ENCODE data around the gene TEKT3.

The TEKT3 gene

GRCh38 chr17:15366026-15366425, 24.6 kb upstream of the TEKT3 start:
- Histone ChIP-seq H3K4me3 (ENCODE audit: low read depth, low read length) (no peak overlapping the region), H3K9me3 (ENCODE audit: control insufficient read depth, low read length) (no peaks in the 10 kb centered on the region), H3K4me1 (no peaks in the 10 kb centered on the region), H3K36me3 (ENCODE audit: control insufficient read depth, insufficient read depth, low read length) (no peaks in the 10 kb centered on the region), H3K27ac (no peak overlapping the region), H3K9ac (no peak overlapping the region), H3K4me2 (ENCODE audit: low read length) (no peak overlapping the region), H3K79me2 (no peaks in the 10 kb centered on the region), H3K27me3 (ENCODE audit: control insufficient read depth, insufficient read depth, low read length) (no peaks in the 10 kb centered on the region), H2AFZ (no peak overlapping the region)
- TF ChIP-seq, protein P1, sequence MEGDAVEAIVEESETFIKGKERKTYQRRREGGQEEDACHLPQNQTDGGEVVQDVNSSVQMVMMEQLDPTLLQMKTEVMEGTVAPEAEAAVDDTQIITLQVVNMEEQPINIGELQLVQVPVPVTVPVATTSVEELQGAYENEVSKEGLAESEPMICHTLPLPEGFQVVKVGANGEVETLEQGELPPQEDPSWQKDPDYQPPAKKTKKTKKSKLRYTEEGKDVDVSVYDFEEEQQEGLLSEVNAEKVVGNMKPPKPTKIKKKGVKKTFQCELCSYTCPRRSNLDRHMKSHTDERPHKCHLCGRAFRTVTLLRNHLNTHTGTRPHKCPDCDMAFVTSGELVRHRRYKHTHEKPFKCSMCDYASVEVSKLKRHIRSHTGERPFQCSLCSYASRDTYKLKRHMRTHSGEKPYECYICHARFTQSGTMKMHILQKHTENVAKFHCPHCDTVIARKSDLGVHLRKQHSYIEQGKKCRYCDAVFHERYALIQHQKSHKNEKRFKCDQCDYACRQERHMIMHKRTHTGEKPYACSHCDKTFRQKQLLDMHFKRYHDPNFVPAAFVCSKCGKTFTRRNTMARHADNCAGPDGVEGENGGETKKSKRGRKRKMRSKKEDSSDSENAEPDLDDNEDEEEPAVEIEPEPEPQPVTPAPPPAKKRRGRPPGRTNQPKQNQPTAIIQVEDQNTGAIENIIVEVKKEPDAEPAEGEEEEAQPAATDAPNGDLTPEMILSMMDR (IDR thresholded peaks at IDR 0.05), result no peak

DNA sequence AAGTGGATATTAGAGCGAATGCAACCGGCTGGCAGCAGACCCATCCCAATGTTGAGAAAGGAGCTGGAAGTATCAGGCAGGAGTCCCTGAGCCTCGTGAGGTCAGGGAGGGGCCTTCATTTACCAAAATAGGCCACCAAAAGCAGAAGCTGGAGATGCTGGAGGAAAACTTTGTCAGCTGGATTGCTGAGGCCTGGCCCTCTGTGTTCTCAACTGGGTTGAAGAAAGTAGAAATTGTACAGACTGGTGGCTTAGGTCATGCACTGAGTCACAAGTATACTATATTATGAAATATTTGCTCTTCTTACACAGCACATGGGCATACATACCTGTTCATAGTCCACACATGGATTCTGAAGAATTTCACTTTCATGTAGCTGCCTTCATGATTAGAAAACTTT, 23.2 kb upstream of the TEKT3 start:
- Histone ChIP-seq H3K4me3 (ENCODE audit: low read depth, low read length) (no peak overlapping the region), H2AFZ (no peak overlapping the region), H3K36me3 (ENCODE audit: control insufficient read depth, insufficient read depth, low read length) (no peaks in the 10 kb centered on the region), H3K4me2 (ENCODE audit: low read length) (no peak overlapping the region), H3K4me1 (no peaks in the 10 kb centered on the region), H3K9ac (no peak overlapping the region), H3K79me2 (no peaks in the 10 kb centered on the region), H3K9me3 (ENCODE audit: control insufficient read depth, low read length) (no peaks in the 10 kb centered on the region), H3K27me3 (ENCODE audit: control insufficient read depth, insufficient read depth, low read length) (no peaks in the 10 kb centered on the region), H3K27ac (no peak overlapping the region)
- TF ChIP-seq, protein P1 (IDR thresholded peaks at IDR 0.05), result no peak

- Histone ChIP-seq H3K36me3 (ENCODE audit: control insufficient read depth, insufficient read depth, low read length) (no peaks in the 10 kb centered on the region), H3K4me1 (no peaks in the 10 kb centered on the region), H3K4me3 (ENCODE audit: low read depth, low read length) (no peak overlapping the region), H3K27ac (no peak overlapping the region), H3K9me3 (ENCODE audit: control insufficient read depth, low read length) (no peaks in the 10 kb centered on the region), H3K27me3 (ENCODE audit: control insufficient read depth, insufficient read depth, low read length) (no peaks in the 10 kb centered on the region), H2AFZ (no peak overlapping the region), H3K79me2 (no peaks in the 10 kb centered on the region), H3K4me2 (ENCODE audit: low read length) (no peak overlapping the region), H3K9ac (no peak overlapping the region)
- TF ChIP-seq, protein P1 (IDR thresholded peaks at IDR 0.05), result no peak
These were observed 22.3 kb upstream of the TEKT3 start for GRCh38 chr17:15363702-15364101.

- Histone ChIP-seq H2AFZ (no peak overlapping the region), H3K27me3 (ENCODE audit: control insufficient read depth, insufficient read depth, low read length) (no peaks in the 10 kb centered on the region), H3K79me2 (no peaks in the 10 kb centered on the region), H3K9ac (no peak overlapping the region), H3K4me1 (no peaks in the 10 kb centered on the region), H3K36me3 (ENCODE audit: control insufficient read depth, insufficient read depth, low read length) (no peaks in the 10 kb centered on the region), H3K9me3 (ENCODE audit: control insufficient read depth, low read length) (no peaks in the 10 kb centered on the region), H3K4me2 (ENCODE audit: low read length) (no peak overlapping the region), H3K4me3 (ENCODE audit: low read depth, low read length) (no peak overlapping the region), H3K27ac (no peak overlapping the region)
- TF ChIP-seq, protein P1 (IDR thresholded peaks at IDR 0.05), result no peak
These were observed 20.2 kb upstream of the TEKT3 start for GRCh38 chr17:15361592-15361991.

- H3K9ac ChIP-seq, result no peak overlapping the region
- no peak overlapping the region for H3K4me2 ChIP-seq (ENCODE audit: low read length)
- no peaks in the 10 kb centered on the region for H3K79me2 ChIP-seq
- no peaks in the 10 kb centered on the region for H3K4me1 ChIP-seq
- no peaks in the 10 kb centered on the region for H3K27me3 ChIP-seq (ENCODE audit: control insufficient read depth, insufficient read depth, low read length)
- no peak overlapping the region for H3K4me3 ChIP-seq (ENCODE audit: low read depth, low read length)
- H3K27ac ChIP-seq, result no peak overlapping the region
- H3K9me3 ChIP-seq (ENCODE audit: control insufficient read depth, low read length), result no peaks in the 10 kb centered on the region
- TF ChIP-seq, protein P1 (IDR thresholded peaks at IDR 0.05), result no peak
- H2AFZ ChIP-seq, result no peak overlapping the region
- no peaks in the 10 kb centered on the region for H3K36me3 ChIP-seq (ENCODE audit: control insufficient read depth, insufficient read depth, low read length)
These were observed 19.8 kb upstream of the TEKT3 start for GRCh38 chr17:15361151-15361550.
